Tibial artery (tissue), 4 donors: Measurements from ENCODE around the gene TNS3.
A peak's percentile ranks its signal among the peaks of the same experiment; 100 is the strongest.

Source experiments
- DNase-seq, 2 donors: peaks; one replicate each; pipeline ENCODE4 v3.0.0-alpha.2; 2019
- H3K27ac ChIP-seq, 2 donors: fragments of 200-600 bp; sonication (generic) in 1 of 2; 1 replicate in 1 of 2; 2 replicates in 1 of 2; pipeline ENCODE4 v1.5.1; 2018 to 2019; ENCODE audit warnings: mild to moderate bottlenecking in 1 of 2
- H3K27me3 ChIP-seq, 2 donors: fragments of 200-600 bp; sonication (generic) in 1 of 2; one replicate each; pipeline versions ENCODE4 v1.5.1 to v1.6.0; 2016 to 2019
- H3K36me3 ChIP-seq, 3 donors: fragments of 200-600 bp; sonication (generic) in 2 of 3; one replicate each; pipeline ENCODE4 v1.5.1; 2016 to 2019; ENCODE audit warnings: mild to moderate bottlenecking in 2 of 3
- H3K4me1 ChIP-seq, 4 donors: fragments of 200-600 bp; sonication (generic) in 2 of 4; 1 replicate in 3 of 4; 2 replicates in 1 of 4; pipeline ENCODE4 v1.5.1; 2016 to 2019
- H3K4me3 ChIP-seq, 2 donors: fragments of 200-600 bp; sonication (generic) in 1 of 2; 1 replicate in 1 of 2; 2 replicates in 1 of 2; pipeline ENCODE4 v1.5.1; 2018 to 2019; ENCODE audit warnings: mild to moderate bottlenecking in 2 of 2
- H3K9me3 ChIP-seq, 3 donors: fragments of 200-600 bp; sonication (generic) in 1 of 3; one replicate each; pipeline ENCODE4 v1.5.1; 2016 to 2019
- intact Hi-C: fragments of 100-400 bp; cut with DNase I; formaldehyde crosslinking; loops from one replicate; pipeline ENCODE4 v1.15.0; 2023; ENCODE audit warnings: low total_unique reads
- TF ChIP-seq, protein P1 (sequence below), 2 experiments: fragments of 200-600 bp in 1 of 2; fragments of 450-650 bp in 1 of 2; IDR thresholded peaks; one replicate each; pipeline ENCODE4 v1.5.1; 2017 to 2019; ENCODE audit warnings: antibody characterized with exemption in 2 of 2, mild to moderate bottlenecking in 1 of 2, moderate library complexity in 1 of 2

Gene TNS3

GRCh38 chr7:47578579-47579270 is 3.2 kb downstream of the TNS3 start:
- Histone ChIP-seq H3K4me1 (peaks cover 0 to 92% (median 74%) of the 10 kb centered on the region in 4 donors), H3K27me3 (no peaks in the 10 kb centered on the region), H3K36me3 (no peaks in the 10 kb centered on the region), H3K27ac (peak overlapping the region; percentile 88 to 89), H3K4me3 (no peak overlapping the region), H3K9me3 (no peaks in the 10 kb centered on the region)
- no peak for DNase-seq
- intact Hi-C loops: loop anchor here (10.0 kb wide), 1 partner anchor 124 kb away; no protein-coding TSS in a partner anchor
- TF ChIP-seq, protein P1, sequence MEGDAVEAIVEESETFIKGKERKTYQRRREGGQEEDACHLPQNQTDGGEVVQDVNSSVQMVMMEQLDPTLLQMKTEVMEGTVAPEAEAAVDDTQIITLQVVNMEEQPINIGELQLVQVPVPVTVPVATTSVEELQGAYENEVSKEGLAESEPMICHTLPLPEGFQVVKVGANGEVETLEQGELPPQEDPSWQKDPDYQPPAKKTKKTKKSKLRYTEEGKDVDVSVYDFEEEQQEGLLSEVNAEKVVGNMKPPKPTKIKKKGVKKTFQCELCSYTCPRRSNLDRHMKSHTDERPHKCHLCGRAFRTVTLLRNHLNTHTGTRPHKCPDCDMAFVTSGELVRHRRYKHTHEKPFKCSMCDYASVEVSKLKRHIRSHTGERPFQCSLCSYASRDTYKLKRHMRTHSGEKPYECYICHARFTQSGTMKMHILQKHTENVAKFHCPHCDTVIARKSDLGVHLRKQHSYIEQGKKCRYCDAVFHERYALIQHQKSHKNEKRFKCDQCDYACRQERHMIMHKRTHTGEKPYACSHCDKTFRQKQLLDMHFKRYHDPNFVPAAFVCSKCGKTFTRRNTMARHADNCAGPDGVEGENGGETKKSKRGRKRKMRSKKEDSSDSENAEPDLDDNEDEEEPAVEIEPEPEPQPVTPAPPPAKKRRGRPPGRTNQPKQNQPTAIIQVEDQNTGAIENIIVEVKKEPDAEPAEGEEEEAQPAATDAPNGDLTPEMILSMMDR (IDR thresholded peaks at IDR 0.05): no peak

- H3K4me3 ChIP-seq: peak overlapping the region; percentile 19 to 26
- no peaks in the 10 kb centered on the region for H3K9me3 ChIP-seq
- H3K4me1 ChIP-seq: peaks cover 0 to 92% (median 73%) of the 10 kb centered on the region in 4 donors
- TF ChIP-seq, protein P1 (IDR thresholded peaks at IDR 0.05): no peak
- no peak for DNase-seq
- intact Hi-C loops: loop anchor here (10.0 kb wide), 1 partner anchor 123 kb away; no protein-coding TSS in a partner anchor
- peak overlapping the region; percentile 88 to 89 for H3K27ac ChIP-seq
- H3K27me3 ChIP-seq: no peaks in the 10 kb centered on the region
- no peaks in the 10 kb centered on the region for H3K36me3 ChIP-seq
Measured at GRCh38 chr7:47577321-47577919, 4.5 kb downstream of the TNS3 start.

GRCh38 chr7:47576866-47577306 is 5.0 kb downstream of the TNS3 start:
- peak overlapping the region; percentile 88 to 89 for H3K27ac ChIP-seq
- peaks cover 0 to 93% (median 76%) of the 10 kb centered on the region in 4 donors for H3K4me1 ChIP-seq
- H3K4me3 ChIP-seq: peak overlapping the region; percentile 19 to 26

GRCh38 chr7:47576031-47576865 is 5.7 kb downstream of the TNS3 start:
- Histone ChIP-seq H3K36me3 (no peaks in the 10 kb centered on the region), H3K27me3 (no peaks in the 10 kb centered on the region), H3K4me1 (peaks cover 0 to 99% (median 82%) of the 10 kb centered on the region in 4 donors), H3K9me3 (no peaks in the 10 kb centered on the region), H3K4me3 (peak overlapping the region; percentile 19 to 26), H3K27ac (peak overlapping the region; percentile 88 to 89)
- intact Hi-C loops: loop anchor here (10.0 kb wide), 1 partner anchor 121 kb away; no protein-coding TSS in a partner anchor
- TF ChIP-seq, protein P1 (IDR thresholded peaks at IDR 0.05): no peak
- DNase-seq: peak; percentile 72 to 87

More at GRCh38 chr7:47576866-47577306, 5.0 kb downstream of the TNS3 start:
- no peak for DNase-seq
- H3K36me3 ChIP-seq: no peaks in the 10 kb centered on the region
- no peaks in the 10 kb centered on the region for H3K27me3 ChIP-seq
- H3K9me3 ChIP-seq: no peaks in the 10 kb centered on the region
- intact Hi-C loops: loop anchor here (10.0 kb wide), 1 partner anchor 122 kb away; no protein-coding TSS in a partner anchor
- TF ChIP-seq, protein P1 (IDR thresholded peaks at IDR 0.05): no peak
